ENCODE measurements around the gene MYBBP1A. TPM values are rescaled to one million over a fixed set of nuclear protein-coding genes. Genes with fewer than 3 reads are reported as not detected.

Gene MYBBP1A
- total and polyA plus RNA-seq, 2 of the 8 experiments (the other 6 are each of a cell fraction or from before 2014, with no cell fraction given), result 46.8 to 151 TPM

DNA sequence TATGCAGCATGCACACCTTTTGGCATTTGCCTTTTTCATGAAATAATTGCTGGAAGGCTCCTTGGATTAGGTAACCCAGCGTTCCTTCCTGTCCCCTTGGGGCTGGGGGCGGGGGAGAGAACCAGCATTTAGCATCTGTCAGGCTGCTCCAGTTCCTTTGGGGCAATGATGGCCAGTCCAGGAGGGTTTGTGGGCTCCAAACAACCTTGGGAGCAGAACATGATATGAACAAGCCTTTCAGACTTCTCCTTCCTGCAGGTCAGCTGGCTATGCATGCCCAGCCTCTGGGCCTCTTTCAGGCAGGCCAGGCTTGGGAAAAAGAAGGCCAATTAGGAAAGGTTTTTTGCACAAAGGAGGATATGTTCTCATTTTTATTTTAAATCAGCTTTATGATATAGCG is 28.0 kb upstream of the MYBBP1A start (continued):
- TF ChIP-seq CBX5 (IDR thresholded peaks at IDR 0.05; ENCODE audit: low read depth, low read length) (no peak), GTF2F1 (IDR thresholded peaks at IDR 0.05; ENCODE audit: borderline replicate concordance, low read depth, low read length) (no peak)
- TF ChIP-seq, protein P1, sequence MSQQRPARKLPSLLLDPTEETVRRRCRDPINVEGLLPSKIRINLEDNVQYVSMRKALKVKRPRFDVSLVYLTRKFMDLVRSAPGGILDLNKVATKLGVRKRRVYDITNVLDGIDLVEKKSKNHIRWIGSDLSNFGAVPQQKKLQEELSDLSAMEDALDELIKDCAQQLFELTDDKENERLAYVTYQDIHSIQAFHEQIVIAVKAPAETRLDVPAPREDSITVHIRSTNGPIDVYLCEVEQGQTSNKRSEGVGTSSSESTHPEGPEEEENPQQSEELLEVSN (IDR thresholded peaks at IDR 0.05), result no peak
